OCI-LY7 (cell line): Measurements from ENCODE around the gene WDR87.
A peak's percentile ranks its signal among the peaks of the same experiment; 100 is the strongest.

ENCODE experiments used
- CTCF ChIP-seq: fragments of 200-600 bp; sonication (generic); conservative IDR thresholded peaks from 2 replicates; pipeline ENCODE4 v1.5.1; 2014; ENCODE audit warnings: mild to moderate bottlenecking, antibody characterized with exemption, low read length, moderate library complexity, mixed read lengths
- EZH2phosphoT487 ChIP-seq: fragments of 200-600 bp; sonication (generic); IDR thresholded peaks from 2 replicates; pipeline ENCODE4 v1.6.1; 2018; ENCODE audit warnings: low read depth, borderline replicate concordance, mild to moderate bottlenecking, mixed run types, antibody characterized with exemption, low read length, moderate library complexity, mixed read lengths

- TF ChIP-seq EZH2phosphoT487 = no peak
- peak; percentile 31; the same call in 1 of the 2 replicates for TF ChIP-seq CTCF
These were observed 25.7 kb upstream of the WDR87 start for GRCh38 chr19:37931881-37932655.
